NCI-H2029 (cell line): Measurements from ENCODE around the gene RPL38.

Source experiments
- DNase-seq: peaks from one replicate; lab custom pipeline; 2025; lab: John Stamatoyannopoulos, UW

The RPL38 gene

GRCh38 chr17:74226252-74226651, 22.8 kb downstream of the RPL38 start:
- DNase-seq: no peak

DNA sequence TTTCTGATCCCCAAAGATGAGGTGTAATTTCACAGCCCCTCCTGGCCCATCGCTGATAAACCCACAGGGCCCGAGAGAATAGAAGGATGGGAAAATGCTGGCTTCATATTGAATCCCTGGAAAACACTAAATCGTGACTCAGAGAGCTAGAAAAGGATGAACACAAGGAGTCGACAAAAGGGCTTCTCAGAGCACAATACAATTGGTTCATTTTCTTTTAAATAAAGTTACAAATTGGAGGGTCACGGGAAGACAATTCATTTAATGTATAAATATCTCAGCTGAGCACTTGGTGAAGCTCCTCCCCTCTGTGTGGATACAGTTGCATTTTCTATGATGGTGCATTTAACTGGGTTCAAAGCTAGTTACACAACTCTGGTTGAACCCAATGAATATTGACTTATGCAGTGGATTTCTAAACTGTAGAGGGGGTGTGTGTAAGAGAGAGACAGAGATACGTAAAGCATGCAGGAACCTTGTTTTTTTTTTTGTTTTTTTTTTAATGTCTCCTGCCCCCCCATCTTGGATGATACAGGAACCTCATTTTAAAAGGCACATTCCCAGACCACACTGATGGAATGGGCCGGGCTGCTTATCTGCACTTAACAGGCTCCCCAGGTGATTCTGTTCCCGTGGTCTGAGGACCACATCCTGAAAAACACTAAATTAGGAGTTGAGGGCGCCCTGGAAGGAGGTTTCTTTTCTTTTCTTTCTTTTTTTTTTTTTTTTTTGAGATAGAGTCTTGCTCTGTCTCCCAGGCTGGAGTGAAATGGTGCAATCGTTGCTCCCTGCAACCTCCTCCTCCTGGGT, 24.0 kb downstream of the RPL38 start:
- DNase-seq: no peak

GRCh38 chr17:74228306-74228978, 25.0 kb downstream of the RPL38 start:
- DNase-seq: no peak

DNA sequence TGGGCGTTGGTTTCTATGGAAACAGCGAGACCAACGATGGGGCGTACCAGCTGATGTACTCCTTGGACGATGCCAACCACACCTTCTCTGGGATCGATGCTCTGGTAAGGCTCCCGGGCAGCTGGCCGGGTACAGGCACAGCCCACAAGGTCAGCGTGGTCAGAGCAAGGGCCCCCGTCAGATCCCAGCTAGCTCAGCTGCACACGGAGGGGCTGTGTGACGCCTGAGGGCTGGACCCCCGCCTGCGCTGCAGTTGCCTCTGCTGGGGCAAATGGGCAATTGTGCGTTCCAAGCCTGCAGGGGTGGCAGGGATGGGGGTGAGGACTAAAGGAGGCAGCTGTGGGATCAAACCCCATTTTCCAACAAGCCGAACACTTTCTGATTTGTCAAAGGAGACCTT, 27.4 kb downstream of the RPL38 start:
- no peak for DNase-seq

DNA sequence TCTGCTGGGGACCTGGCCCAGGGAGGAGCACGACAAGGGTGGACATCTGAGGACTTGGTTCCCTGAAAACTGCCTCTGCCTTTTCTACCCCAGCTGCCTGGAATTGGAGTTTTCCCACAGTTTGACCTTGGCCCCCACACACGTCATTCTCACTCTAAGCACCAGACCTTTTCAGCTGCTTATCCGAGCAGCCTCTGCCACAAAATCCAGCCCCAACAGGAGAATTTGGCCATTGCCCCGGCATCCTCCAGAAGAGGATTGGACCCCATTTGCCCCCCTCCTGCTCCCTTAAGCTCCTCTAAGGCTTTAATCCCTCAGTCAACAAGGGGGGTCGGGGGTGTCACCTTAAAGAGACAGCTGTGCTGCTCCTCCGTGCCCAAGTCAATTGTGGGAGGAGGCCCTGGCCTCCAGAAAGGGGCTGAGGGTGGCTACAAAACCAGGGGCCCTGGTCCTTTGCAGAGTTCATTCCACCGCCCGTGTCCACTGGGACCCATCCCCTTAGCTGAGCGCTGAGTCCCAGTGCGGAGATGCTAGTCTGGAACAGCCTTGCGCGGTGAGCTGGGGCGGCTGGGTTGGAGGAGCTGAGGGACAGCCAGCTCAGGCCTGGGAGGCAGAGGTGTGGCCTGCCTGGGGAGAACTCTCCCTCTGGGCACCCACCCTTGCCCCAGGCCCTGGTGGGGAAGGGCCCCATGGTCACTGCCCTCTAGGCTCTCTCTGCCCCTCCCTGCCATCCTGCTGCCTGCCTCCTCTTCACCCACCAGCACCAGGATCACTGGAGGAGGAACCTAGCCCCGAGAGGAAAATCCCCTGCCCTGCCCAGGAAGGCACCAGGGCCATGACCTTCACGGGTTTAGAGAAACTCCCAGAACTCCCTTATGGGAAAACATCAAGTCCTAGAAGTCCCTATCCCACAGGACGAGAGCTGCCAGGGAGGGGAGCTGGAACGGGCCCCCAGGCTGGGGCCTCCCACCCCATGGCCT, 28.7 kb downstream of the RPL38 start:
- DNase-seq: no peak

GRCh38 chr17:74233937-74234336, 30.5 kb downstream of the RPL38 start:
- no peak for DNase-seq

DNA sequence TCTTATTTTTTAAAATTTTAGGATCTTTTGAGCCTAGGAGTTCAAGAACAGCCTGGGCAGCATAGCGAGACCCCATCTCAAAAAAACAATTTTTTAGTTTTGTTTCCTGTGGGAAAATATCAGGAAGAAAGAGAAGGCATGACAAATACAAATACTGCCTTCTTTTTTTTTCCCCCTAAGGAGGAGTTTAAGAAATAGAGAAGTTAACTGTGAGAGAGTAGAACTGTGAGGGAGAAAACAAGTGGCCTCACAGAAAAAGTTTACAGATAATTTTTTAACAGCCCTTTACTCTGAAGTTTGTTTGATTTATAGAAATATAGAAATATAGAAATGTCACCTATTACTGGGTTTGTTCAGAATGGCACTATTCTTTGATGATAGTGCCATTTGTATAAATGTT, 31.0 kb downstream of the RPL38 start:
- no peak for DNase-seq

DNA sequence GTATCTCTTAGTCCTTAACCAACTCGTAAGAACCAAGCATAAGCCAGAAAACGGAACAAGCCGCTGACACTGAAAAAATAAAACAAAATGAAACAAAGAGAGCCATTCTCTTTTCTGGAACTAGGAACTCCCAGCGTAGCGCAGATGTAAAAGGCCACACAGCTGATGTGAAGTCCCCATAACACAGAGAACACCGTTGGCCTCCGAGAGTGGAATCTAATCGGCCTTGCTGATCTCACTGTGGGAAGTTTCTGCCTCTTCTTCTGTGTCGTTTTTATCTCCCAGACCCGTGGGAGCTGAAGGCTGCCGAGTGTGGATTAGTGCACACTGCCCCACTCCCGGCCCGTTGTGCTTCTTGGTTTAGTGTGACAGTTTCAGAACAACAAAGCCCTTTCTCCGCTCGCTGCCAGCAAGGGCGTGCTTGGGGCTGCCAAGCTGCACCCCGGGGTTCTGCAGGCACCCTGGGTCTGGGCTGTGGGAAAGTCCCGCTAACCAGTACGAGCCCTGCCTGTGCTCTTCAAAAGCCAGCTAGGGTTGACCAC, 31.6 kb downstream of the RPL38 start:
- DNase-seq: no peak

DNA sequence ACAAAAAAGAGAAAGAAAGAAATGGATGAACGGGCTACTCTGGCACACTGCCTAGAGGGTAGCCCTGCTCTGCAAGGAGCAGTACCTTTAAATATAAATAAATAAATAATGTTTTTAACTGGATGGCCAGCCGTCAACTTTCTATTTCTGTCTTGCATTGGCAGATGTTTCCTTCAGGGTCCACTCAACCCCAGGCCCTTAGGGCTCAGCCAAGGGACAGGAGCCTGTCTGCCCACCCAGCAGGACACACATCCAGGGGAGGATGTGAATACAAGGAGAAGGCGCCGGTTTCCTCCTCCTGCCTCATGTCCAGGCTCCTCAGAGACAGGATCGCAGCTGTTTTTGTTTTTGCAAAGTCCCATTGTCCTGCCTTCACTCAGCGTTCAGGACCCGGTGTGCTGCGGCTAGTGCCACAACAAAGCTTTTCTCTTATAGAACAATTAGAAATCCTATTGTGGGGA, 32.5 kb downstream of the RPL38 start:
- no peak for DNase-seq

GRCh38 chr17:74237321-74237720, 33.8 kb downstream of the RPL38 start:
- no peak for DNase-seq

DNA sequence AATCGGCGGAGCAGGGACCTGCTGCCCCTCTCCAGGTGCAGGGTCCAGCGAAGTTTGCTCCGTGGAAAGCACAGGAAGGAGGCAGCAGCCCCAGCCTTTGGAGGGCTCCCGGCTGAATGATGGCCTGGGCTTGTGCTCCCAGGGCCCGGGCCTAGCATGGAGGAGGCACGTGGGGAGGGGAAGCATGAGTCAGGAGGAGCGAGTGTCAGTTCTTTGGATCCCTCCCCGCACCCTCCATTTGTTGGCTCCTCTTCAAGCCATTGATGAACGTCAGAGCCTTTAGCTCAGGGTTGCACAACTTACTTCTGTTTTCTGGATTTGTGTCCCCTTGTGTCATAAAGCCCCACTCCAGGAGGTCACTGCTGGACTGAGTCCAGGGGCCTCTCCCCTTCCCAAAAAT, 35.7 kb downstream of the RPL38 start:
- DNase-seq: no peak

- DNase-seq: no peak
Measured at GRCh38 chr17:74240618-74241205, 37.2 kb downstream of the RPL38 start.

GRCh38 chr17:74241431-74241830, 38.0 kb downstream of the RPL38 start:
- no peak for DNase-seq

GRCh38 chr17:74241847-74242246, 38.4 kb downstream of the RPL38 start:
- no peak for DNase-seq

- DNase-seq: no peak
Measured at GRCh38 chr17:74243013-74243755, 39.7 kb downstream of the RPL38 start.

- no peak for DNase-seq
Measured at GRCh38 chr17:74244128-74244527, 40.6 kb downstream of the RPL38 start.

DNA sequence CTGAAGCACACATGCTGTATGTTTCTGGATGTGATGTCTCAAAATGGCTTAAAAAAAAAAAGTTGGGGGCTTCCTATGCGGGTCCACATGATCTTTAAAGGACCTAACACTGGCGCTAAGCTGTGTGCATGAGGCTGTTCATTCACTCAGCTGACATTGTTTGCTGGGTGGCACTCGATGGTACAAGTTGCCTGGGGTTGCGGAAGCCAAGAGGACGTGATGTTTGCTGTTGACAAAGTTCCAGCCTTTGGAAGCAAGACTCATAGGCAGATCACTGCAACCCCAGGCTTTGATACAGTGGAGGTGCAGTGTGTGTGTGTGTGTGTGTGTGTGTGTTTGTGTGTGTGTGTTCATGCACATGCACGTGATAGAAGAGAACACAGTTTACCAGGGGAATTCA, 41.1 kb downstream of the RPL38 start:
- no peak for DNase-seq

- no peak for DNase-seq
Measured at GRCh38 chr17:74245145-74245831, 41.8 kb downstream of the RPL38 start.

GRCh38 chr17:74245871-74246270, 42.4 kb downstream of the RPL38 start:
- no peak for DNase-seq

GRCh38 chr17:74249590-74250270, 46.3 kb downstream of the RPL38 start:
- DNase-seq: no peak
